HL-60 (cell line): ENCODE results near the gene CLDN34.

Source experiments
- DNase-seq, 2 experiments: peaks; one replicate each; pipeline ENCODE4 v3.0.0-alpha.2; 2010 to 2020; ENCODE audit warnings: low read depth in 1 of 2, low spot score in 1 of 2
- H3K27ac ChIP-seq: fragments of 250-450 bp; sonication (Bioruptor Pico); replicated peaks from 2 replicates; pipeline ENCODE4 v1.5.1; 2020; ENCODE audit warnings: mild to moderate bottlenecking, moderate library complexity
- H3K27me3 ChIP-seq: fragments of 250-450 bp; sonication (Bioruptor Pico); 2 replicates; pipeline ENCODE4 v1.5.1; 2021; ENCODE audit warnings: mild to moderate bottlenecking, moderate library complexity; ENCODE audit not compliant: insufficient read depth, poor library complexity, severe bottlenecking
- H3K4me3 ChIP-seq: replicated peaks from 2 replicates; pipeline ENCODE4 v1.5.1; 2011; ENCODE audit warnings: mild to moderate bottlenecking, control low read depth, low read length; ENCODE audit not compliant: insufficient read depth
- CTCF ChIP-seq: IDR thresholded peaks from one replicate; pipeline ENCODE4 v1.5.1; 2011; ENCODE audit warnings: low read length, control low read depth, inconsistent platforms; ENCODE audit not compliant: insufficient read depth
- GABPA ChIP-seq: IDR thresholded peaks from 2 replicates; pipeline ENCODE4 v1.6.1; 2012; ENCODE audit warnings: low read depth
- POLR2AphosphoS5 ChIP-seq: IDR thresholded peaks from 2 replicates; pipeline ENCODE4 v1.6.1; 2012; ENCODE audit warnings: low read depth
- SPI1 ChIP-seq: IDR thresholded peaks from 2 replicates; pipeline ENCODE4 v1.6.1; 2012; ENCODE audit warnings: low read depth, mild to moderate bottlenecking, borderline replicate concordance
- TF ChIP-seq, protein P1 (sequence below): IDR thresholded peaks from 2 replicates; pipeline ENCODE4 v1.6.1; 2012; ENCODE audit warnings: low read depth; ENCODE audit not compliant: insufficient replicate concordance

CLDN34 gene

GRCh38 chrX:10015723-10016518, 48.8 kb downstream of the CLDN34 start:
- Histone ChIP-seq H3K4me3 (no peak overlapping the region; the same call in 1 of the 2 replicates), H3K27ac (no peak overlapping the region), H3K27me3 (peaks cover 2% of the 10 kb centered on the region)
- TF ChIP-seq, protein P1, sequence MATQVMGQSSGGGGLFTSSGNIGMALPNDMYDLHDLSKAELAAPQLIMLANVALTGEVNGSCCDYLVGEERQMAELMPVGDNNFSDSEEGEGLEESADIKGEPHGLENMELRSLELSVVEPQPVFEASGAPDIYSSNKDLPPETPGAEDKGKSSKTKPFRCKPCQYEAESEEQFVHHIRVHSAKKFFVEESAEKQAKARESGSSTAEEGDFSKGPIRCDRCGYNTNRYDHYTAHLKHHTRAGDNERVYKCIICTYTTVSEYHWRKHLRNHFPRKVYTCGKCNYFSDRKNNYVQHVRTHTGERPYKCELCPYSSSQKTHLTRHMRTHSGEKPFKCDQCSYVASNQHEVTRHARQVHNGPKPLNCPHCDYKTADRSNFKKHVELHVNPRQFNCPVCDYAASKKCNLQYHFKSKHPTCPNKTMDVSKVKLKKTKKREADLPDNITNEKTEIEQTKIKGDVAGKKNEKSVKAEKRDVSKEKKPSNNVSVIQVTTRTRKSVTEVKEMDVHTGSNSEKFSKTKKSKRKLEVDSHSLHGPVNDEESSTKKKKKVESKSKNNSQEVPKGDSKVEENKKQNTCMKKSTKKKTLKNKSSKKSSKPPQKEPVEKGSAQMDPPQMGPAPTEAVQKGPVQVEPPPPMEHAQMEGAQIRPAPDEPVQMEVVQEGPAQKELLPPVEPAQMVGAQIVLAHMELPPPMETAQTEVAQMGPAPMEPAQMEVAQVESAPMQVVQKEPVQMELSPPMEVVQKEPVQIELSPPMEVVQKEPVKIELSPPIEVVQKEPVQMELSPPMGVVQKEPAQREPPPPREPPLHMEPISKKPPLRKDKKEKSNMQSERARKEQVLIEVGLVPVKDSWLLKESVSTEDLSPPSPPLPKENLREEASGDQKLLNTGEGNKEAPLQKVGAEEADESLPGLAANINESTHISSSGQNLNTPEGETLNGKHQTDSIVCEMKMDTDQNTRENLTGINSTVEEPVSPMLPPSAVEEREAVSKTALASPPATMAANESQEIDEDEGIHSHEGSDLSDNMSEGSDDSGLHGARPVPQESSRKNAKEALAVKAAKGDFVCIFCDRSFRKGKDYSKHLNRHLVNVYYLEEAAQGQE, result no peak
- TF ChIP-seq CTCF (no peak), POLR2AphosphoS5 (no peak), GABPA (no peak), SPI1 (no peak)
- no peak for DNase-seq

DNA sequence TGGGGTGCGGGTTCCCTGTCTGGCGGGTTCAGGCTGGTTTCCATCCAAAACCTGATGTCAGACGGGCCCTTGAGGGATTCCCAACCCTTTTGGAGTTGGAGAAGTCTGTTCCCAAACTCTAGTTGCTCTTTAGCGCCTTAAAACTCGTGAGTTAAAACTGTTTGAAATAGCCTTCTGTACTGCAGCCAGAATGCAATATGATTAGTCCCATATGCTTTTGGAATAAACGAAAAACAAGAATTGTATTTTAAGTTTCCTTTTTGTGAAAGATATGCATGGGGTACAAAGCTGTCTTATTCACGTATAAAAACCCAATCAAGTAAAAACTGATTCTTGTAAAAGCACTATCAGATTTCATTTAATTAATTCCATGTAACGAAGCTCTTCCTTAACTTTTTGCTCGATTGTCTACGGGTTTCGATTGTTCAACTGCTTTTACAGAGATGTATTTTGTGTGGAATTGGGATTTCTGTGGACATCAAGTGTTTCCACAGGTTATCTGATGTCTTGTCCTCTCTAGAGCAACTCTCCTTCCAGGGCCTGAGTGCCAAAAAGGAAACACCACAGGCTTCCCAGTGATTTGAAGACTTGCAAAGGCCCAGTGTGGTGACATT, 49.5 kb downstream of the CLDN34 start:
- no peaks in the 10 kb centered on the region for H3K27me3 ChIP-seq
- no peak overlapping the region for H3K27ac ChIP-seq
- no peak for DNase-seq
- TF ChIP-seq GABPA (no peak), POLR2AphosphoS5 (no peak), SPI1 (no peak), CTCF (no peak)
- TF ChIP-seq, protein P1, result no peak
- H3K4me3 ChIP-seq, result no peak overlapping the region

DNA sequence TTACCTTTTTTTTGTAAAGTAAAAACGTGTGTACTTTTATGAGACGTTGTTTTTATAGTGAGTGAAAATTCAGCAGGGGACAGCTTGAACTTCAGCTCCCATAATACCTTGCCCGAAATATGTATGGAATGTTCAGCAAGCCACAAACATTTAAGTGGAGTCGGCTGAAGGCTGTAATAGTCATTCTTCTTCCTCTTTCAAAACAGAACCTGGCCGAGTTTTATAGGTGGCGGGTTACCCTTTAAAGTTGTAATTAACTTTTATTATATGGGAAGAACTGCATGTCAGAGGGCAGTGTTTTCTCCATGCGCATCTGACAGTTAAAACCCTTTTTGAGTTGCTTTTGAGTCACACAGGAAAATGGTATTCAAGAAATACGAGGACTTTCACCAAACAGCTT, 50.7 kb downstream of the CLDN34 start:
- TF ChIP-seq POLR2AphosphoS5 (no peak), CTCF (no peak), GABPA (no peak), SPI1 (no peak)
- TF ChIP-seq, protein P1, result no peak
- Histone ChIP-seq H3K27ac (no peak overlapping the region), H3K4me3 (no peak overlapping the region), H3K27me3 (no peaks in the 10 kb centered on the region)
- DNase-seq, result no peak
